NCI-H524 (cell line): ENCODE measurements around the gene UNC119B.

ENCODE experiments used
- DNase-seq, 2 experiments: peaks; one replicate each; lab custom pipeline; 2025; lab: John Stamatoyannopoulos, UW

The UNC119B gene

GRCh38 chr12:120767071-120768024, 57.1 kb downstream of the UNC119B start:
- no peak for DNase-seq

GRCh38 chr12:120771097-120771496, 60.8 kb downstream of the UNC119B start:
- no peak for DNase-seq
